Activated T-helper 2 cell treated with anti-CD3 and anti-CD28 coated beads, Interferon-gamma antibody, Interleukin-2, Interleukin-4, amounts not matched to agents 10 μg/mL and 5 μg/mL and 100 μg/mL, durations not matched to agents 14 hours and 24 hours and 36 hours (primary cell): ENCODE data around the gene HDC. TPM values are rescaled to one million over a fixed set of nuclear protein-coding genes. Genes with fewer than 3 reads are reported as not detected.

Experiments
- DNase-seq: peaks from one replicate; pipeline ENCODE4 v3.0.0; 2021; ENCODE audit warnings: low spot score
- H3K27ac Mint-ChIP-seq: one replicate; pipeline ENCODE4 v1.8.0; 2021; ENCODE audit warnings: mixed read lengths
- H3K27me3 Mint-ChIP-seq: one replicate; pipeline ENCODE4 v1.8.0; 2021; ENCODE audit warnings: low read depth, mixed read lengths
- H3K36me3 Mint-ChIP-seq: one replicate; pipeline ENCODE4 v1.8.0; 2021; ENCODE audit warnings: low read depth, mixed read lengths
- H3K4me1 Mint-ChIP-seq: one replicate; pipeline ENCODE4 v1.8.0; 2021; ENCODE audit warnings: low read depth, mixed read lengths
- H3K4me3 Mint-ChIP-seq: one replicate; pipeline ENCODE4 v1.8.0; 2021; ENCODE audit warnings: low read depth, mild to moderate bottlenecking, moderate library complexity, mixed read lengths
- H3K9me3 Mint-ChIP-seq: one replicate; pipeline ENCODE4 v1.8.0; 2021; ENCODE audit warnings: mixed read lengths
- intact Hi-C: fragments of 100-400 bp; cut with micrococcal nuclease; formaldehyde crosslinking; loops from one replicate; pipeline ENCODE4 v1.15.1; 2023
- total RNA-seq: library from RNA; stranded (reverse); gene quantifications from 2 replicates; pipeline ENCODE4 v1.2.3, GENCODE V29; 2022

HDC gene, protein sequence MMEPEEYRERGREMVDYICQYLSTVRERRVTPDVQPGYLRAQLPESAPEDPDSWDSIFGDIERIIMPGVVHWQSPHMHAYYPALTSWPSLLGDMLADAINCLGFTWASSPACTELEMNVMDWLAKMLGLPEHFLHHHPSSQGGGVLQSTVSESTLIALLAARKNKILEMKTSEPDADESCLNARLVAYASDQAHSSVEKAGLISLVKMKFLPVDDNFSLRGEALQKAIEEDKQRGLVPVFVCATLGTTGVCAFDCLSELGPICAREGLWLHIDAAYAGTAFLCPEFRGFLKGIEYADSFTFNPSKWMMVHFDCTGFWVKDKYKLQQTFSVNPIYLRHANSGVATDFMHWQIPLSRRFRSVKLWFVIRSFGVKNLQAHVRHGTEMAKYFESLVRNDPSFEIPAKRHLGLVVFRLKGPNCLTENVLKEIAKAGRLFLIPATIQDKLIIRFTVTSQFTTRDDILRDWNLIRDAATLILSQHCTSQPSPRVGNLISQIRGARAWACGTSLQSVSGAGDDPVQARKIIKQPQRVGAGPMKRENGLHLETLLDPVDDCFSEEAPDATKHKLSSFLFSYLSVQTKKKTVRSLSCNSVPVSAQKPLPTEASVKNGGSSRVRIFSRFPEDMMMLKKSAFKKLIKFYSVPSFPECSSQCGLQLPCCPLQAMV
- total RNA-seq, result 8.7 and 9.3 TPM in 2 replicates

DNA sequence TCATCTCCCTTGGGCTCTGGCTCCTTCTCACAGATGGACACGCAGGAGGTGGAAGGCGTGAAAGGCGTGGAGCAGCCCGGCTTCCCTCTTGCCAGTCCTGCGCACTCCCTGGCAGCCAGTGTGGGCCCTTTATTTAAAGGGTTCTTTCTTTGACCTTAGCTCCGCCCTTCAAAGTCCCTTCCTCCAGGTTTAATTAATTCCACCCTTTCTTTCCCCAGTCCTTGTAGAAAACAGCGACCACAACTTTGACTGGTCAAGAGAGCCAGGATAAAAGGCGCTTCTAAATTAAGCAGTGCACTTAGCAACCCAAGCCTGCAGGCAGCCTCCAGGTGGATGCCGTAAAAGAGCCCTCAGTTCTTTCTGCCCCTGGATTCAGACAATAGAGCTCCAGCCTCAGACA lies at the start of gene HDC:
HDC (minus strand) TSS at position 107 of the 400 bp plus-strand sequence; CDS start at position 4, 103 bp downstream.
- peaks cover 41% of the 10 kb centered on the region for H3K4me1 Mint-ChIP-seq
- no peak within 1 kb of the TSS for H3K4me3 Mint-ChIP-seq
- DNase-seq, result no peak
- peaks cover 5% of the 10 kb centered on the region for H3K36me3 Mint-ChIP-seq
- H3K9me3 Mint-ChIP-seq, result peaks cover 16% of the 10 kb centered on the region
- intact Hi-C loops, result no loop called here
- H3K27me3 Mint-ChIP-seq, result no peaks in the 10 kb centered on the region
- H3K27ac Mint-ChIP-seq, result peak within 1 kb of the TSS; percentile 98

DNA sequence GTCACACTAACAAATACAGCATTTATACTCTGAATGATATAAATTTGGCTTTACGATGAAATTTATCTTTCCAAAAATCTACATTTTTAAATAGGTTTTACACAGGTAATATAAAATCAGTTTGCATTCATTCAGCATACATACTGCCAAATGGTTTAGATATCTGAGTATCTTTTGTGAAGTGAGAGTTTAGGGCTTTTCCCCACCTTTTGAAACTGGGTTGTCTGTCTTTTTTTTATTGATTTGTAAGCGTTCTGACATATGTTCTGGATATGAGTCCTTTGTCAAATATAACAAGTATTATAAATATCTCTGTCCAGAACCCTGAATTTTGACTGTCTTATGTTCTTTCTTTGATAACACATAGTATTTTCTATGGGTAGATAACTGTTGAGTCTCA lies 47.1 kb upstream of the HDC start:
- no peak overlapping the region for H3K4me3 Mint-ChIP-seq
- H3K27ac Mint-ChIP-seq, result peak overlapping the region; percentile 49
- peaks cover 23% of the 10 kb centered on the region for H3K4me1 Mint-ChIP-seq
- intact Hi-C loops, result loop anchor here (5.0 kb wide), 2 partner anchors 65 to 160 kb away; no protein-coding TSS in a partner anchor
- peaks cover 42% of the 10 kb centered on the region for H3K36me3 Mint-ChIP-seq
- H3K27me3 Mint-ChIP-seq, result no peaks in the 10 kb centered on the region
- no peak for DNase-seq
- H3K9me3 Mint-ChIP-seq, result peaks cover 16% of the 10 kb centered on the region

DNA sequence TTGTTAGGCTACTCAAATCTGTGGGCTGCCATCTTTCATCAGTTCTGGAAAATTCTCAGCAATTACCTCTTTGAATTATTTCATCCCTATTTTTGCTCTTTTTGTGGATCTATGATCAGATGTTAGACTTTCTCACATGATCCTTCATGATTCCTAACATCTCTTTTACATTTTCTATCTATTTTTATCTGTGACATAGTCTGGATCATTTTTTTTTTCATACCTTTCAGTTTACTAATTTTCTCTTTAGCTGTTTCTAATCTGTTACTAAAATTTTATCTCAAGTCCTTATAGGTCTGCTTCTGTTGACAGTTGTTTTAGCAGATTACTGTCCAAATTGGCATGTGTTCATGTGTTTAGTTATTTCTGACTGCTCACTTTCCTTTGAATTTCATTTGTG lies 42.3 kb upstream of the HDC start:
- H3K4me3 Mint-ChIP-seq, result no peak overlapping the region
- no peaks in the 10 kb centered on the region for H3K27me3 Mint-ChIP-seq
- H3K36me3 Mint-ChIP-seq, result peaks cover 75% of the 10 kb centered on the region
- intact Hi-C loops, result no loop called here
- H3K9me3 Mint-ChIP-seq, result peaks cover 24% of the 10 kb centered on the region
- no peak for DNase-seq
- H3K4me1 Mint-ChIP-seq, result peaks cover 19% of the 10 kb centered on the region
- no peak overlapping the region for H3K27ac Mint-ChIP-seq

DNA sequence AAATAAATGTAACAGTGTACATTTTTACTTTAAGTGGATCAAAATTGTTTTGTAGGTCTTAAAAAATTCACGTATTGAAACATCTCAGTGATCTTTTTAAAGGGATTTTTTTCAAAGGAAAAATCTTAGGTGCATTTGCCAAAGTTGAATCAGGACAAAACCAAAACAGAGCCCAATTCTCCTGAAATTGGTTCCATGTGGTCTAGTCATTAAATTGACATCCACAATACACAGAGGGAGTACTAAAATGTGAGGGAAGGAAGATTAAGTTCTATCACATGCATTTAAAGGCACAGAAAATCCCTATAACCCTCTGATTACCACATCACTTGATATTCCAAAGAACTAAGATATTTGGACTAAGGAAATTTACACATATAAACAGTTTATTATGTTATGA lies 39.3 kb upstream of the HDC start:
- peaks cover 86% of the 10 kb centered on the region for H3K36me3 Mint-ChIP-seq
- H3K9me3 Mint-ChIP-seq, result peaks cover 24% of the 10 kb centered on the region
- H3K27ac Mint-ChIP-seq, result no peak overlapping the region
- no peak for DNase-seq
- H3K4me1 Mint-ChIP-seq, result peaks cover 5% of the 10 kb centered on the region
- H3K27me3 Mint-ChIP-seq, result no peaks in the 10 kb centered on the region
- no peak overlapping the region for H3K4me3 Mint-ChIP-seq
- intact Hi-C loops, result no loop called here

DNA sequence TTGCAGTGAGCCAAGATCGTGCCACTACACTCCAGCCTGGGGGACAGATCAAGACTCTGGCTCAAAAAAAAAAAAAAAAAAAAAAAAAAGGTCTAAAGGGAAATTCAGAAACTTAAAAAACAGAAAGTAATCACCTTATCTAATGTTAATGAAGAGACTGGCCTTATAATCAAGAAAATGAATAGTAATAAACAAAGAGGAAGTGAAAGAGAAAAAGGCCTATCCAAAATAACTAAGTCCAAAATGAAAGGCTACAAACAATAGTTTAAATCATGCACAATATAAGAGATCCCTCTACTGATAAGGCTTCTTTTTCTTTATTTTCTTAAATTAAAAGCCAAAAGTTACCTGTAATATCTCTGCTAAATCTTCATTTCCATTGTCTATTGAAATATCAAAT lies 37.1 kb upstream of the HDC start:
- Mint-ChIP-seq H3K27me3 (no peaks in the 10 kb centered on the region), H3K9me3 (peaks cover 8% of the 10 kb centered on the region), H3K4me1 (peaks cover 6% of the 10 kb centered on the region), H3K36me3 (peaks cover 79% of the 10 kb centered on the region), H3K27ac (no peak overlapping the region), H3K4me3 (no peak overlapping the region)
- DNase-seq, result no peak
- intact Hi-C loops, result no loop called here

DNA sequence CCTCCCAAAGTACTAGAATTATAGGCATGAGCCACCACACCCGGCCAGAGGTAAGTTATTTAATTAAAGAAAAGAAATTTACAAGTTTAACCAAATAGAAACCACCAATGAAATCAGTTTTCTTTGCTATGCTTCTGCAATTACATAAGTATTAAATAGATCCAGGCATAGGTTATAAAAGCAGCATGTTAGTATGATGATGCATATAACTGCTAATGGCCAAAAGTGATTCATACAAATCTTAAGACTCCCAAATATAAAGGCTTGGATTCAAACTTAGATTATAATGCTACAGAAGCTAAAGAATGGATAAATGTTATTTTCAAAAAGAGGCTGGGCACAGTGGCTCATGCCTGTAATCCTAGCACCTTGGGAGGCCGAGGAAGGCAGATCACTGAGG lies 32.8 kb upstream of the HDC start:
- Mint-ChIP-seq H3K27me3 (no peaks in the 10 kb centered on the region), H3K4me3 (no peak overlapping the region), H3K4me1 (peaks cover 6% of the 10 kb centered on the region), H3K27ac (no peak overlapping the region), H3K36me3 (peaks cover 67% of the 10 kb centered on the region), H3K9me3 (no peaks in the 10 kb centered on the region)
- DNase-seq, result no peak
- intact Hi-C loops, result no loop called here

DNA sequence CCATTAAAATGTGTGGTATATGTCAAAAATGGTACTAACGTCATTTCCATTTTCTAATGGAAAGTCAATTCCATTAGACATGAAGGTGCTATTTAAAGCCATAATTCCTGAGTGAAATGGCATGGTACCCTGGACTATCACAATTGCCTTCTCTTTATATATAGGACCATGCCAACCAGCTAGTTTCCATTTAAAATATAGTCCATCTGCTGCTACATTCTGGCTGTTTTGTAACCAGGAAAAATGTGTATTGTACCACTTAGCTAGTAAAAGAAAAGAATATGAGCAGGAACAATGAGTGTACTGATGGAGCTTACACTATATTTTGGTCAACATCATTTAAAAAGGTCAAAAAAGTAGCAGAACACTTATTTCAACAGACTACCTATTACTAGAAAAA lies 30.4 kb upstream of the HDC start:
- H3K36me3 Mint-ChIP-seq, result peaks cover 54% of the 10 kb centered on the region

DNA sequence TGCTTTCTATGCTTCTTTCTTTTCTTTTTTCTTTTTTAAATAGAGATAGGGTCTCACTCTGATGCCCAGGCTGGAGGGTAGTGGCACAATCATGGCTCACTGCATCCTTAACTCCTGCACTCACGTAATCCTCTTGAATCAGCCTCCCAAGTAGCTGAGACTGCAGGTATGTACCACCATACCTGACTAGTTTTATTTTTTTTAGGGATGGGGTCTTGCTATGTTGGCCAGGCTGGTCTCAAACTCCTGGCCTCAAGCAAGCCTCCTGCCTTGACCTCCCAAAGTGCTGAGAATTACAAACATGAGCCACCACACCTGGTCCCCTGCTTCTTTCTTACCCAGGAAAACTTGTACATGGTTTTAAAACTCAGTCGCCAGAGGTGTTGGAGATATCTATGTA lies 24.2 kb upstream of the HDC start:
- peaks cover 59% of the 10 kb centered on the region for H3K36me3 Mint-ChIP-seq
- DNase-seq, result no peak
- intact Hi-C loops, result no loop called here
- H3K4me1 Mint-ChIP-seq, result peaks cover 1% of the 10 kb centered on the region
- H3K4me3 Mint-ChIP-seq, result no peak overlapping the region
- no peaks in the 10 kb centered on the region for H3K27me3 Mint-ChIP-seq
- H3K9me3 Mint-ChIP-seq, result no peaks in the 10 kb centered on the region
- H3K27ac Mint-ChIP-seq, result no peak overlapping the region

More for the DNA sequence above, 30.4 kb upstream of the HDC start:
- Mint-ChIP-seq H3K9me3 (no peaks in the 10 kb centered on the region), H3K27me3 (no peaks in the 10 kb centered on the region), H3K4me1 (peaks cover 3% of the 10 kb centered on the region), H3K27ac (no peak overlapping the region), H3K4me3 (no peak overlapping the region)
- intact Hi-C loops, result no loop called here
- DNase-seq, result no peak

DNA sequence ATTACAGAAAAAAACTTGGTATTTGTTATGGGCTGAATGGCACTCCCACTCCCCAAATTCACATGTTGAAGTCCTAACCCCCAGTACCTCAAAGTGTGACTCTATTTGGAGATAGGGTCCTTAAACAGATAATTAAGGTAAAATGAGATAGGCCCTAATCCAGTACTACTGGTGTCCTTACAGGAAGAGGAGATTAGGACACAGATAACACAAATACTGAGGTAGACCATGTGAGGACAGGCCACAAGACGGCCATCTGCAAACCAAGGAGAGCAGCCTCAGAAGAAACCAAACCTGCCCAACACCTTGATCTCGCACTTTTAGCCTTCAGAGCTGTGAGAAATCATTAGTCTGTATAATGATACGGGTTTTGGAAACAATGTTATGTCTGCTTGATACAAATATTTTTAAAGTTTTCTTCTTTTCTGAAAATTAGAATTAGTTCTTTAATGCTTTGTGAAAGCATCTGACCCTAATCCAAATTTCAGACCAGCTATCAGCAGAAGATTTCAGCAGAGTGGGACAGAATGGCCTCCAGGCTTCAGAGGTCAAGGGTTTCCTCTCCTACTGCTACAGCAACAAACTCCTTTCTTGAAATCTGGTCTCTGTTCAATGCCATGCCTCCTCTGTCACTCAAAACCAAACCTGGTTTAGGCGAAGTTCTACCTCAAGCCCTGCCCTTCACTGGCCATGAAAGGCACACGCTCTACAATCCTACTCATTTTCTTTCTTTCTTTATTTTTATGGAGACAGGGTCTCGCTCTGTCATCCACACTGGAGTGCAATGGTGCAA lies 22.0 kb upstream of the HDC start:
- Mint-ChIP-seq H3K4me3 (no peak overlapping the region), H3K36me3 (peaks cover 61% of the 10 kb centered on the region), H3K27ac (peak overlapping the region; percentile 13), H3K27me3 (no peaks in the 10 kb centered on the region), H3K9me3 (no peaks in the 10 kb centered on the region), H3K4me1 (peaks cover 1% of the 10 kb centered on the region)
- no peak for DNase-seq
- intact Hi-C loops, result no loop called here

DNA sequence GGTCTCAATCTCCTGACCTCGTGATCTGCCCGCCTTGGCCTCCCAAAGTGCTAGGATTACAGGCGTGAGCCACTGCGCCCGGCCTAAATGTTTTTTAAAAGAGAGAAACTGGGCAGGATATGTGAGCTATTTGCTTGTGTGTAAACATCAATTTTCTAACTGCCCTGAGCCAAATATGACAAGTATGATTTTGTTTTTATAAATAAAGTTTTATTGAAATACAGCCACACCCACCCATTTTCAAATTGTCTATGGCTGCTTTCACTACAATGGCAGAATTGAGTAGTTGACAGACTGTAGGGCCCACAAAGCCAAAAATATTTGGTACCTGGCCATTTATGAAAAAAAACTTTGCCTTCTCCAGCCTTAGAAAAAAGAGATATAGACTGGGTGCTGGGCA lies 15.9 kb upstream of the HDC start:
- intact Hi-C loops, result no loop called here
- peaks cover 10% of the 10 kb centered on the region for H3K4me1 Mint-ChIP-seq
- H3K9me3 Mint-ChIP-seq, result no peaks in the 10 kb centered on the region
- no peak overlapping the region for H3K27ac Mint-ChIP-seq
- peaks cover 58% of the 10 kb centered on the region for H3K36me3 Mint-ChIP-seq
- DNase-seq, result no peak
- no peak overlapping the region for H3K4me3 Mint-ChIP-seq
- H3K27me3 Mint-ChIP-seq, result no peaks in the 10 kb centered on the region

DNA sequence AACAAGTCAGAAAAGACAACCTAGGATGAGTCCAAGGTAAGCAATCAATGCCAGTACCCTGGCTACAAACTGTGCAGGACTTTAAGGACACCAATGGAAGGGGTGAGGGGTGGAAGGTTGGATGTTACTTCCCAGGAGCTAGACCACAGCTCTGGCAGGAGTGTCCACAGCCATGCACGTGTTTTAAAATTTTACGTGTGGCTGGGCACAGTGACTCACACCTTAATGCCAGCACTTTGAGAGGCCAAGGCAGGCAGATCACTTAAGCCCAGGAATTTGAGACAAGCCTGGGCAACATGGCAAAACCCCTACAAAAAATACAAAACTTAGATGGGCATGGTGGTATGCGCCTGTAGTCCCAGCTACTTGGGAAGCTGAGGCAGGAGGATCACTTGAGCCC lies 14.7 kb upstream of the HDC start:
- H3K36me3 Mint-ChIP-seq, result peaks cover 58% of the 10 kb centered on the region
- H3K27me3 Mint-ChIP-seq, result no peaks in the 10 kb centered on the region
- DNase-seq, result no peak
- H3K4me1 Mint-ChIP-seq, result peaks cover 17% of the 10 kb centered on the region
- H3K9me3 Mint-ChIP-seq, result no peaks in the 10 kb centered on the region
- intact Hi-C loops, result no loop called here
- H3K4me3 Mint-ChIP-seq, result no peak overlapping the region
- no peak overlapping the region for H3K27ac Mint-ChIP-seq

DNA sequence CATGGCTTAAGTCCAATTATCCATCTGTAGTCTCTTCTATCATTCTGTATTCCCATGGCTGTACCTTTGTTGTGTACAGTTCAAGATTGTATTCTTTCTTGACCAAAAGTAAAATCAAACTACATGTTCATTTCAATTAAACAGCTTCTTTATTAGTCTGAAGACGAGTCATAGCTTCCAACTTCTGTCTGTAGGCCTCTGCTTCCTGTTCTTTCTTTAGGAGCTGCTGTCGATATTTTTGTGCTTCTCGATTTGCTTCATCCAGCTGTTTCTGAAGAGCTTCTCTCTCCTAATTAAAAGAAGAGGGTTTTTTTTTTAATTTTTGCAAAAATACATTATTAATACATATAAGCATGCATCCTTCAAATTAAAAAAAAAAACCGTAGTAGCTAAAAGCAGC lies 13.0 kb upstream of the HDC start:
- Mint-ChIP-seq H3K9me3 (no peaks in the 10 kb centered on the region), H3K4me3 (no peak overlapping the region), H3K4me1 (peaks cover 22% of the 10 kb centered on the region), H3K27me3 (no peaks in the 10 kb centered on the region), H3K36me3 (peaks cover 50% of the 10 kb centered on the region), H3K27ac (peak overlapping the region; percentile 46)
- intact Hi-C loops, result no loop called here
- no peak for DNase-seq

DNA sequence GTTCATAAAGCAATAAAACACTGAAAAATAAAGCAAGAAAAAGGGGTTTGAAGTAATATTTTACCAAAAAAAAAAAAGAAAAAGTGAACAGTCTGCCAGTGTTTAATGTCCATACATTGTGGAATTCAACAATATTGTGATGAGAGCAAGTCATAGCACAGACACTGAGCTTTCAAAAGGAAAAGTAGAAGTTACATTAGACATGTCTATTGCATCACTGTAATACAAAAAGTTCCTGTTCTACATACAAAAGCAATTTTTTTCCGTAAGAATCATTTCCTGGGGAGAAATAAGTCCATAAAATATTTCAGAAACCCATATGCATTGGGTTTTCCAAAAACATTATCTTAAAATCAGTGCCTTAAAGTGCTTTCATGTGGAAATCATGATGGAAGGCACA lies 11.8 kb upstream of the HDC start:
- H3K27ac Mint-ChIP-seq, result no peak overlapping the region
- H3K36me3 Mint-ChIP-seq, result peaks cover 50% of the 10 kb centered on the region
- DNase-seq, result no peak
- no peaks in the 10 kb centered on the region for H3K27me3 Mint-ChIP-seq
- intact Hi-C loops, result no loop called here
- no peak overlapping the region for H3K4me3 Mint-ChIP-seq
- peaks cover 24% of the 10 kb centered on the region for H3K4me1 Mint-ChIP-seq
- H3K9me3 Mint-ChIP-seq, result no peaks in the 10 kb centered on the region
